ENCODE data around the gene APPBP2. TPM values are rescaled to one million over a fixed set of nuclear protein-coding genes. Genes with fewer than 3 reads are reported as not detected.

APPBP2 gene, protein sequence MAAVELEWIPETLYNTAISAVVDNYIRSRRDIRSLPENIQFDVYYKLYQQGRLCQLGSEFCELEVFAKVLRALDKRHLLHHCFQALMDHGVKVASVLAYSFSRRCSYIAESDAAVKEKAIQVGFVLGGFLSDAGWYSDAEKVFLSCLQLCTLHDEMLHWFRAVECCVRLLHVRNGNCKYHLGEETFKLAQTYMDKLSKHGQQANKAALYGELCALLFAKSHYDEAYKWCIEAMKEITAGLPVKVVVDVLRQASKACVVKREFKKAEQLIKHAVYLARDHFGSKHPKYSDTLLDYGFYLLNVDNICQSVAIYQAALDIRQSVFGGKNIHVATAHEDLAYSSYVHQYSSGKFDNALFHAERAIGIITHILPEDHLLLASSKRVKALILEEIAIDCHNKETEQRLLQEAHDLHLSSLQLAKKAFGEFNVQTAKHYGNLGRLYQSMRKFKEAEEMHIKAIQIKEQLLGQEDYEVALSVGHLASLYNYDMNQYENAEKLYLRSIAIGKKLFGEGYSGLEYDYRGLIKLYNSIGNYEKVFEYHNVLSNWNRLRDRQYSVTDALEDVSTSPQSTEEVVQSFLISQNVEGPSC
- 84.4 TPM for total RNA-seq

DNA sequence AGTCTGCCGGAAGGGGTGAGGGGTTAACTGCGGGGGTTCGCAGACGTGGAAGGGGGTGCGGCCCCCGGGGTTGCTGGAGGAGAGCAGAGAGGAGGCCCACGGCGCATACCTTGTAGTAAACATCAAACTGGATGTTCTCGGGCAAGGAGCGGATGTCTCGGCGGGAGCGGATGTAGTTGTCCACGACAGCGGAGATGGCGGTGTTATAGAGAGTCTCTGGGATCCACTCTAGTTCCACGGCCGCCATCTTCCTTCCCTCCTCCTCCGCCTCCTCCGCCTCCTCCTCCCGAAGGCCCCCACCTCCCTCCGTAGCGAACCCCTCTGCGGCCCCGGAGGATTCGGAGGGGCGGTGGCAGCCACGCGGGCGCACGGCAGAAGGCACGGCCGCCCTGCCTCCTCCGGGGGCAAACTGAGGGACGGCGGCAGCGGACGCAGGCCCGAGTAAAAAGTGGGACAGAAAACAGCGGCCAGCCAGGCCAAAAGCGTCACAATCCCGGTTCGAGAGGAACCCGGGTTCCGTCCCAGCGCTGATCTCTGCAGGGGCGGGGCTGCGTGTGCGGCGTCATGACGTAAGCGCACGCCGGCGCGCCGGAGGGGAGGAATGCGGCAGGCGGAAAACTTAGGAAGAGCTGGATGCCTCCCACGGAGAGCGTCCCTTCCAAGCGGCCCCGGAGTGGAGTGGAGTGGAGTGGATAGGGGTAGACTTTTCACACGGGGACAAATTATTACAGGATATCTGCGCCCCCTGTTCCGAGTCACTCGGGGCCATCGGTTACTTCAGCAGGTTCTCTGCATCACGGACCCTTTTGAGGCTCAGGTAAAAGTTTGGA, at the start of gene APPBP2:
TSS of gene APPBP2 (minus strand) at position 558 of the 830 bp plus-strand sequence. CDS start at position 247, 311 bp downstream.

DNA sequence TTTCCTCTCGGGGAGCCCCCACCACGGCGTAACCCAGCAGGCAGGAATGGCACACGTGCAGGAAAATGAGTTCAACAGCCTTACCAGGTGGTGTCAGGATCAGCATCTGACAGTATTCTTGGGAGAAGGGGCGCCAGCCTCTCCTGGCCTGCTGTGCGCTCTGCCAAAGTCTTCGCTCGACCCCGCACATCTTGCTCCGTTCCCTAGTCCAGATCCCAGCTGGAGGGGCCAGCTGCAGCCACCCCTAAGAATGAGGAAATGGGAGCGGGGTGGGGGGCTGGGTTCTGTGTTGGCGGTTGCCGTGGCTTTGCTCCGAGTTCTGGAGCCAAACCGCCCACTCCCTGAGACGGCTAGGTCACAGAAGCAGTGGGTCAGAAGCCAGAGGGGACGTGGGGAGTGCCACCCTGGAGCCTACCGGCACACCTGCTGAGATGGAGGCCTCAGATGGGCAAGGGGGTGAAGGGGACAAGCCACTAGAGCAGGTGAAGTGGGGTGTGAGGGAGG, 103.8 kb downstream of the APPBP2 start, which contains the start of gene CHCT1:
TSS of gene CHCT1 (plus strand) at position 328 of the 504 bp plus-strand sequence. CDS start at position 432, 104 bp downstream.

Small RNA genes within 50 kb of the gene (small RNA-seq; reads per million reads assigned to genes)
- gene AC011921.2, result not detected

Other genes starting within 250 kb of the APPBP2 start
- 103 TPM for gene USP32, start 134.1 kb downstream of the APPBP2 start, total RNA-seq
- gene CHCT1, start 103.8 kb downstream of the APPBP2 start, total RNA-seq, result not detected
- gene PPM1D, start 74.0 kb upstream of the APPBP2 start, total RNA-seq, result 11.8 TPM
- 42.4 TPM for gene BCAS3, start 151.6 kb upstream of the APPBP2 start, total RNA-seq

Measured in diencephalon (tissue), 1 donor.